Motor neuron (in vitro differentiated cells): Measurements from ENCODE around the gene LASP1. TPM values are rescaled to one million over a fixed set of nuclear protein-coding genes. Genes with fewer than 3 reads are reported as not detected.

Experiments used
- ATAC-seq, 8 experiments: fragments of 200-7000 bp; cut with Tn5 transposase; replicated peaks in 6 of 8; 2 replicates each; pipeline ENCODE4 v1.8.0; 2021; ENCODE audit warnings: mild to moderate bottlenecking in 8 of 8, moderate library complexity in 8 of 8
- H3K27ac ChIP-seq, 2 donors: fragments of 250-450 bp; sonication (Bioruptor Pico); 2 replicates each; pipeline ENCODE4 v1.9.0; 2021; ENCODE audit warnings: antibody characterized with exemption in 2 of 2, mild to moderate bottlenecking in 2 of 2, moderate library complexity in 1 of 2
- H3K4me1 ChIP-seq, 2 donors: fragments of 250-450 bp; sonication (Bioruptor Pico); replicated peaks in 1 of 2; 2 replicates each; pipeline ENCODE4 v1.6.1; 2021; ENCODE audit warnings: antibody characterized with exemption in 2 of 2, mild to moderate bottlenecking in 2 of 2, moderate library complexity in 1 of 2
- H3K4me3 ChIP-seq, 5 donors: fragments of 250-450 bp; sonication (Bioruptor Pico); 2 replicates each; pipeline ENCODE4 v1.9.0; 2021; ENCODE audit warnings: antibody characterized with exemption in 5 of 5, mild to moderate bottlenecking in 5 of 5, moderate library complexity in 4 of 5
- WGBS, 10 experiments: fragments of 450-650 bp; shearing (Covaris generic); methylation state at CpG; one replicate each; pipeline ENCODE4 v1.0.0; 2022; 5-methylcytosine and 5-hydroxymethylcytosine counted together
- in situ Hi-C, 9 experiments: fragments of 400-800 bp; cut with MboI; loops; one replicate each; pipeline ENCODE4 v1.15.0; 2021; ENCODE audit warnings: low sequenced_read_pairs in 9 of 9, low pct_unique_long_range_greater_than_20kb in 2 of 9; ENCODE audit not compliant: unreplicated experiment in 9 of 9
- total RNA-seq, 8 experiments: library from RNA; unstranded; fragments of 300-600 nt; gene quantifications; 2 replicates each; pipeline versions ENCODE4 v1.2.3 to v1.2.4, GENCODE V29; 2022

The LASP1 gene
- total RNA-seq, 8 experiments from 2014 or later: 33.2 to 95.1 (median 48.3) TPM

DNA sequence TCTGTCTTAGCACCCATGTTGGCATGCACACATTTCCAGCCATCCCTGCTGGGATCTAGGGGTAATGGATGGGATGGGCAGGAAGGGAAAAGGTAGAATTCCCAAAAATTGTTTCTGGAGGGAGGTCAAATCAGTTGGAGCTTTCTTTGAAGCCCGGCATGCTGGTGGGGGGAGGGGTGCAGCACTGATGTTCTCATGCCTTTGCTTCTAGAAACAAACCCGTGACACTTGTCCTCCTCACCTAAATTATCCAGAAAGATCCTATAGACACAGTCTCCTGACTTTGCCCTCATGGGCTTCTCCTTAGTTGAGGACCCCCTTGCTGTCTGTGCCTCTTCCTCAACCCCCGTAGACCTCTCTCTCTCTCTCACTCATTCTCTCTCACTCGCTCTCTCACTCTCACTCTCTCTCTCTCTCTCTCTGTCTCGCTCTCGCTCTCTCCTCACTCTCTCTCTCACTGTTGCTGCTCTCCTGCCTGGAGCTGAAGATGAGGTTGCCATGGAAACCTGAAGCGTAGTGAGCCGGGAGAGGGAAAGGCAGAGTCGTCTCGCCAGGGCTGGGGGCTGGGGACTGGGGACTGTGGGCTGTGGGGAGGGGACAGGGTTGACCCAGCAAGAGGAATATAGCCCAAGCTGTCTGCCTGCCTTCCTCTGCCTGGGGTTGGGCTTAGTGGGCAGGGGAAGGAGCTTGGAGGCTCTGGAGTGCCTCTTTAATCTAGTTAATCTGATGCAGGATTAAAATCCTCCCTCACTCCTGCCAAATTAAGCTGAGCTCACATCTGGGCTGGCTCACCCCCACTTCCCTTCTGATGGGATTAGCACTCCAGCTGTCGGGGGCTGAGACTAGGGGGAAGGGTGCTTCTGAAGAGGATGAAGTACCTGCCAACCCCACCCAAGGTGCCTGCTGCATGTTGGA is 16.1 kb downstream of the LASP1 start:
- in situ Hi-C loops: no loop called here
- WGBS, 10 experiments: 0 to 94% (median 19%) methylated on average over 1 to 6 of the region's 11 CpGs; no CpG with 5 or more reads in 2 of the 10 experiments
- Histone ChIP-seq H3K27ac (peak overlapping the region; percentile 29 to 62), H3K4me3 (peak overlapping the region in 1 of 5 donors; percentile 18), H3K4me1 (peaks cover 26 to 55% of the 10 kb centered on the region in 2 donors)
- ATAC-seq: peak in 5 of 8 experiments; percentile 81 to 91 (median 86)

- Histone ChIP-seq H3K4me3 (no peak overlapping the region), H3K4me1 (peaks cover 22 to 49% of the 10 kb centered on the region in 2 donors), H3K27ac (peak overlapping the region; percentile 5 to 62)
- 60 to 100% (median 88%) methylated on average over 1 to 5 of the region's 8 CpGs; no CpG with 5 or more reads in 7 of the 10 experiments for WGBS, 10 experiments
- in situ Hi-C loops: no loop called here
- peak in 1 of 8 experiments; percentile 1 for ATAC-seq
These were observed 16.8 kb downstream of the LASP1 start for GRCh38 chr17:38886643-38887010.

GRCh38 chr17:38888842-38889241 is 19.0 kb downstream of the LASP1 start:
- H3K27ac ChIP-seq: no peak overlapping the region
- 60 to 100% (median 90%) methylated on average over 1 to 9 of the region's 9 CpGs; no CpG with 5 or more reads in 2 of the 10 experiments for WGBS, 10 experiments
- in situ Hi-C loops: no loop called here
- no peak for ATAC-seq
- peaks cover 19 to 31% of the 10 kb centered on the region in 2 donors for H3K4me1 ChIP-seq
- H3K4me3 ChIP-seq: no peak overlapping the region

GRCh38 chr17:38889745-38890409 is 20.0 kb downstream of the LASP1 start:
- Histone ChIP-seq H3K4me1 (peaks cover 19 to 21% of the 10 kb centered on the region in 2 donors), H3K27ac (no peak overlapping the region), H3K4me3 (no peak overlapping the region)
- ATAC-seq: no peak
- in situ Hi-C loops: no loop called here
- WGBS, 10 experiments: 83 to 100% (median 97%) methylated on average over 1 to 6 of the region's 12 CpGs; no CpG with 5 or more reads in 2 of the 10 experiments

- H3K27ac ChIP-seq: no peak overlapping the region
- H3K4me3 ChIP-seq: no peak overlapping the region
- in situ Hi-C loops: no loop called here
- H3K4me1 ChIP-seq: peaks cover 16 to 17% of the 10 kb centered on the region in 2 donors
- ATAC-seq: no peak
- 80% methylated on average over 1 of the region's 8 CpGs; no CpG with 5 or more reads in 9 of the 10 experiments for WGBS, 10 experiments
These were observed 20.5 kb downstream of the LASP1 start for GRCh38 chr17:38890410-38890746.

- WGBS, 10 experiments: 80 to 100% (median 100%) methylated on average over 1 to 4 of the region's 8 CpGs; no CpG with 5 or more reads in 5 of the 10 experiments
- ATAC-seq: no peak
- in situ Hi-C loops: no loop called here
- H3K4me1 ChIP-seq: peaks cover 11 to 17% of the 10 kb centered on the region in 2 donors
- H3K4me3 ChIP-seq: no peak overlapping the region
- H3K27ac ChIP-seq: no peak overlapping the region
These were observed 21.6 kb downstream of the LASP1 start for GRCh38 chr17:38891441-38891840.

- 94 to 96% methylated on average over 3 to 4 of the region's 4 CpGs; no CpG with 5 or more reads in 8 of the 10 experiments for WGBS, 10 experiments
- in situ Hi-C loops: no loop called here
- Histone ChIP-seq H3K27ac (no peak overlapping the region), H3K4me1 (peaks cover 5 to 12% of the 10 kb centered on the region in 2 donors), H3K4me3 (no peak overlapping the region)
- ATAC-seq: no peak
These were observed 22.2 kb downstream of the LASP1 start for GRCh38 chr17:38892083-38892482.

DNA sequence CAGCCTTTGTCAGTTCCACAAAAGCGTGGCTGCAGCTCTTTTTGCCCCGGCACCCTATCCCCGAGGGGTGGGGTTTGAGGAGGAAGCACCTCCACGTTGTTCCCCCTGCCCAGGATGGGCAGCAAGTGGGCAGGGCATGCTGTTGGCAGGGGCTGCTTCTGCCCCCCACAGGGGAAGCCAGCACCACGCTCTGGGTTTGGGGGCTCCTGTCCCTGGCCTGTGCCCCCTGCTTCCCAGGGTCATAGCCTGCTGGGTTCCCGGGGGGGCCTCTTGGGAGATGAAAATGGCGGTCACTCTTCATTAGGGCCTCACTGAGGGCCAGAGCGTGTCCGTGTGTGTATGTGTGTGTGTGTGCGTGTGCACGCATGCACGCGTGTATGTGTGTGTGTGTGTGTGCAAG is 22.8 kb downstream of the LASP1 start:
- peak in 1 of 8 experiments; percentile 11 for ATAC-seq
- in situ Hi-C loops: no loop called here
- H3K4me3 ChIP-seq: no peak overlapping the region
- WGBS, 10 experiments: 40 to 100% (median 100%) methylated on average over 1 to 5 of the region's 13 CpGs; no CpG with 5 or more reads in 6 of the 10 experiments
- H3K4me1 ChIP-seq: peaks cover 3 to 10% of the 10 kb centered on the region in 2 donors
- no peak overlapping the region for H3K27ac ChIP-seq

GRCh38 chr17:38893113-38893512 is 23.3 kb downstream of the LASP1 start:
- H3K4me3 ChIP-seq: no peak overlapping the region
- WGBS, 10 experiments: 40 to 100% (median 82%) methylated on average over 1 to 2 of the region's 5 CpGs; no CpG with 5 or more reads in 7 of the 10 experiments
- in situ Hi-C loops: no loop called here
- H3K4me1 ChIP-seq: peaks cover 3 to 10% of the 10 kb centered on the region in 2 donors
- ATAC-seq: peak in 1 of 8 experiments; percentile 7
- no peak overlapping the region for H3K27ac ChIP-seq

DNA sequence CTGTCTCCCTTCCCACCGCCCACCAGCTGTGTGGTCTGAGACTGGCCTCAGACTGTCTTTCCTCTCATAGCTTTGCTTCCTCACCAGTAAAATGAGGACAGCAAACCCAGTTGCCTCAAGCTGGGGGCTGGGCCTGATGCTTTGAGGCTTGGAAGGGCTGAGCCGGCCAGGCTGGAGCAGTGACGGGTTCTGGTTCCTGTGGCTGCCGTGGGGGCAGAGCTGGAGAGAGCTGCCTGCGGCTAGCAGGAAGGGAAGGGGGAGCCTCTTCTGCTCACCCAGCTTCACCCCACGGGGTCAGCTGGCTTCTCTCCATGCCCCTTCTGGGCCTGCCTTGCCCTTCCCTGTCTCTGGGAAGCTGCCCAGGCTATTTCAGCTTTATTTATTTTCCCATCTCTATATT is 23.7 kb downstream of the LASP1 start:
- H3K4me1 ChIP-seq: peaks cover 3 to 10% of the 10 kb centered on the region in 2 donors
- H3K4me3 ChIP-seq: no peak overlapping the region
- WGBS, 10 experiments: 60 to 100% (median 64%) methylated on average over 1 to 3 of the region's 6 CpGs; no CpG with 5 or more reads in 6 of the 10 experiments
- no peak overlapping the region for H3K27ac ChIP-seq
- peak in 1 of 8 experiments; percentile 13 for ATAC-seq
- in situ Hi-C loops: no loop called here

- in situ Hi-C loops: no loop called here
- Histone ChIP-seq H3K4me1 (peaks cover 3 to 10% of the 10 kb centered on the region in 2 donors), H3K27ac (no peak overlapping the region)
These were observed 24.4 kb downstream of the LASP1 start for GRCh38 chr17:38894276-38894675.

GRCh38 chr17:38896346-38896954 is 26.6 kb downstream of the LASP1 start:
- peak in 5 of 8 experiments; percentile 63 to 70 (median 67) for ATAC-seq
- in situ Hi-C loops: no loop called here
- 60 to 100% (median 80%) methylated on average over 1 to 5 of the region's 13 CpGs; no CpG with 5 or more reads in 3 of the 10 experiments for WGBS, 10 experiments
- Histone ChIP-seq H3K4me3 (no peak overlapping the region), H3K4me1 (peaks cover 3 to 15% of the 10 kb centered on the region in 2 donors), H3K27ac (peak overlapping the region in 1 of 2 donors; percentile 21)

More at GRCh38 chr17:38894276-38894675, 24.4 kb downstream of the LASP1 start:
- WGBS, 10 experiments: 58 to 93% (median 64%) methylated on average over 1 to 7 of the region's 7 CpGs; no CpG with 5 or more reads in 4 of the 10 experiments
- ATAC-seq: no peak
- H3K4me3 ChIP-seq: no peak overlapping the region
